PFSK-1 (cell line): Measurements from ENCODE around the gene PLXNA1.

Source experiments
- POLR2AphosphoS5 ChIP-seq: IDR thresholded peaks from 2 replicates; pipeline ENCODE4 v1.6.1; 2012; ENCODE audit warnings: low read depth, mild to moderate bottlenecking, control low read depth, low read length, moderate library complexity
- SIN3A ChIP-seq: IDR thresholded peaks from 2 replicates; pipeline ENCODE4 v1.6.1; 2012; ENCODE audit warnings: mild to moderate bottlenecking, low read length, moderate library complexity, borderline replicate concordance; ENCODE audit not compliant: insufficient read depth
- TAF1 ChIP-seq: IDR thresholded peaks from 2 replicates; pipeline ENCODE4 v1.6.1; 2012; ENCODE audit warnings: low read length, control low read depth, borderline replicate concordance; ENCODE audit not compliant: insufficient read depth
- TF ChIP-seq, protein P1 (sequence below), 2 experiments: IDR thresholded peaks; 2 replicates each; pipeline versions ENCODE4 v1.6.1 to v1.8.0; 2011 to 2012; ENCODE audit warnings: low read depth in 2 of 2, low read length in 2 of 2, control low read depth in 1 of 2, inconsistent platforms in 1 of 2, mild to moderate bottlenecking in 1 of 2, moderate library complexity in 1 of 2; ENCODE audit not compliant: insufficient read depth in 1 of 2

GRCh38 chr3:126945171-126945721 lies 37.7 kb upstream of the PLXNA1 start:
- TF ChIP-seq POLR2AphosphoS5 = no peak
- TF ChIP-seq, protein P1, sequence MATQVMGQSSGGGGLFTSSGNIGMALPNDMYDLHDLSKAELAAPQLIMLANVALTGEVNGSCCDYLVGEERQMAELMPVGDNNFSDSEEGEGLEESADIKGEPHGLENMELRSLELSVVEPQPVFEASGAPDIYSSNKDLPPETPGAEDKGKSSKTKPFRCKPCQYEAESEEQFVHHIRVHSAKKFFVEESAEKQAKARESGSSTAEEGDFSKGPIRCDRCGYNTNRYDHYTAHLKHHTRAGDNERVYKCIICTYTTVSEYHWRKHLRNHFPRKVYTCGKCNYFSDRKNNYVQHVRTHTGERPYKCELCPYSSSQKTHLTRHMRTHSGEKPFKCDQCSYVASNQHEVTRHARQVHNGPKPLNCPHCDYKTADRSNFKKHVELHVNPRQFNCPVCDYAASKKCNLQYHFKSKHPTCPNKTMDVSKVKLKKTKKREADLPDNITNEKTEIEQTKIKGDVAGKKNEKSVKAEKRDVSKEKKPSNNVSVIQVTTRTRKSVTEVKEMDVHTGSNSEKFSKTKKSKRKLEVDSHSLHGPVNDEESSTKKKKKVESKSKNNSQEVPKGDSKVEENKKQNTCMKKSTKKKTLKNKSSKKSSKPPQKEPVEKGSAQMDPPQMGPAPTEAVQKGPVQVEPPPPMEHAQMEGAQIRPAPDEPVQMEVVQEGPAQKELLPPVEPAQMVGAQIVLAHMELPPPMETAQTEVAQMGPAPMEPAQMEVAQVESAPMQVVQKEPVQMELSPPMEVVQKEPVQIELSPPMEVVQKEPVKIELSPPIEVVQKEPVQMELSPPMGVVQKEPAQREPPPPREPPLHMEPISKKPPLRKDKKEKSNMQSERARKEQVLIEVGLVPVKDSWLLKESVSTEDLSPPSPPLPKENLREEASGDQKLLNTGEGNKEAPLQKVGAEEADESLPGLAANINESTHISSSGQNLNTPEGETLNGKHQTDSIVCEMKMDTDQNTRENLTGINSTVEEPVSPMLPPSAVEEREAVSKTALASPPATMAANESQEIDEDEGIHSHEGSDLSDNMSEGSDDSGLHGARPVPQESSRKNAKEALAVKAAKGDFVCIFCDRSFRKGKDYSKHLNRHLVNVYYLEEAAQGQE (IDR thresholded peaks at IDR 0.05; ENCODE audit: insufficient read depth in 1 of 2, low read depth in 2 of 2, low read length in 2 of 2) = no peak
- no peak for TF ChIP-seq TAF1
- no peak for TF ChIP-seq SIN3A
